WTC11 (cell line): Measurements from ENCODE around the gene FLT3LG. TPM values are rescaled to one million over a fixed set of nuclear protein-coding genes. Genes with fewer than 3 reads are reported as not detected.

ENCODE experiments used
- ATAC-seq: fragments of 200-7000 bp; cut with Tn5 transposase; 2 replicates; pipeline ENCODE4 v1.10.0; 2021; ENCODE audit warnings: mild to moderate bottlenecking, moderate library complexity
- CTCF ChIA-PET: fragments of 300-600 bp; sonication (Branson Sonifier 250); formaldehyde crosslinking; loops from one replicate; lab custom pipeline; 2021; ENCODE audit warnings: antibody characterized with exemption; lab: Charles Lee
- POLR2A ChIA-PET: fragments of 350-600 bp; sonication (Branson Sonifier 250); formaldehyde crosslinking; loops from one replicate; lab custom pipeline; 2021; ENCODE audit warnings: antibody characterized with exemption; lab: Charles Lee
- DNase-seq: peaks from one replicate; pipeline ENCODE4 v3.0.0; 2021; ENCODE audit warnings: low spot score
- H3K27ac Mint-ChIP-seq: 2 replicates; pipeline ENCODE4 v1.8.0; 2021; ENCODE audit warnings: mixed read lengths
- H3K27me3 Mint-ChIP-seq: 2 replicates; pipeline ENCODE4 v1.8.0; 2021; ENCODE audit warnings: low read depth, mild to moderate bottlenecking, moderate library complexity, mixed read lengths
- H3K36me3 Mint-ChIP-seq: 2 replicates; pipeline ENCODE4 v1.8.0; 2021; ENCODE audit warnings: mixed read lengths
- H3K4me1 Mint-ChIP-seq: 2 replicates; pipeline ENCODE4 v1.8.0; 2022; ENCODE audit warnings: mixed read lengths
- H3K4me3 Mint-ChIP-seq: 2 replicates; pipeline ENCODE4 v1.8.0; 2021; ENCODE audit warnings: mild to moderate bottlenecking, moderate library complexity, mixed read lengths
- H3K9me3 Mint-ChIP-seq: 2 replicates; pipeline ENCODE4 v1.8.0; 2021; ENCODE audit warnings: mixed read lengths
- E2F5 ChIP-seq: sonication (generic); formaldehyde crosslinking; IDR thresholded peaks from 2 replicates; pipeline ENCODE4 v1.8.1; 2022; ENCODE audit warnings: mild to moderate bottlenecking, moderate library complexity, missing genetic modification reagents
- GABPB1 ChIP-seq: sonication (generic); formaldehyde crosslinking; IDR thresholded peaks from 2 replicates; pipeline ENCODE4 v1.8.1; 2023; ENCODE audit warnings: mild to moderate bottlenecking, missing genetic modification reagents
- NFATC4 ChIP-seq: fragments of 250-450 bp; sonication (Bioruptor Pico); IDR thresholded peaks from 2 replicates; pipeline ENCODE4 v1.9.0; 2021; ENCODE audit warnings: mild to moderate bottlenecking
- NFYB ChIP-seq: sonication (generic); formaldehyde crosslinking; conservative IDR thresholded peaks from 2 replicates; pipeline ENCODE4 v1.8.0; 2022; ENCODE audit warnings: low read depth, missing genetic modification reagents
- NR3C1 ChIP-seq: sonication (generic); formaldehyde crosslinking; conservative IDR thresholded peaks from 2 replicates; pipeline ENCODE4 v1.8.1; 2023; ENCODE audit warnings: low read depth, mild to moderate bottlenecking, missing genetic modification reagents
- PRRX2 ChIP-seq: fragments of 250-450 bp; sonication (Bioruptor Pico); IDR thresholded peaks from 2 replicates; pipeline ENCODE4 v1.8.0; 2021; ENCODE audit warnings: mild to moderate bottlenecking
- SOX15 ChIP-seq: fragments of 250-450 bp; sonication (Bioruptor Pico); IDR thresholded peaks from 2 replicates; pipeline ENCODE4 v1.9.0; 2021; ENCODE audit warnings: mild to moderate bottlenecking
- SP1 ChIP-seq: sonication (generic); formaldehyde crosslinking; conservative IDR thresholded peaks from 2 replicates; pipeline ENCODE4 v1.8.1; 2022; ENCODE audit warnings: missing genetic modification reagents
- TEAD4 ChIP-seq: sonication (generic); formaldehyde crosslinking; IDR thresholded peaks from 2 replicates; pipeline ENCODE4 v1.8.0; 2022; ENCODE audit warnings: mild to moderate bottlenecking, missing genetic modification reagents
- ZSCAN18 ChIP-seq: fragments of 250-450 bp; sonication (Bioruptor Pico); IDR thresholded peaks from 2 replicates; pipeline ENCODE4 v2.1.2; 2022; ENCODE audit warnings: mild to moderate bottlenecking, moderate library complexity
- total RNA-seq: library from RNA; stranded (reverse); gene quantifications from 3 replicates; pipeline ENCODE4 v1.2.3, GENCODE V29; 2021
- TF ChIP-seq, protein P1 (sequence below): fragments of 200-600 bp; IDR thresholded peaks from 2 replicates; pipeline ENCODE4 v1.8.0; 2022; ENCODE audit warnings: antibody characterized with exemption
- TF ChIP-seq, protein P2 (sequence below): sonication (generic); formaldehyde crosslinking; IDR thresholded peaks from 2 replicates; pipeline ENCODE4 v1.8.0; 2023; ENCODE audit warnings: missing genetic modification reagents, mild to moderate bottlenecking, borderline replicate concordance
- TF ChIP-seq, protein P3 (sequence below): sonication (generic); formaldehyde crosslinking; IDR thresholded peaks from 2 replicates; pipeline ENCODE4 v1.8.0; 2022; ENCODE audit warnings: mild to moderate bottlenecking, missing genetic modification reagents
- TF ChIP-seq, protein P4 (sequence below): sonication (generic); formaldehyde crosslinking; IDR thresholded peaks from 2 replicates; pipeline ENCODE4 v1.8.1; 2023; ENCODE audit warnings: mild to moderate bottlenecking, missing genetic modification reagents, moderate library complexity
- TF ChIP-seq, protein P5 (sequence below): sonication (generic); formaldehyde crosslinking; IDR thresholded peaks from 2 replicates; pipeline ENCODE4 v1.8.1; 2023; ENCODE audit warnings: mild to moderate bottlenecking, missing genetic modification reagents

The FLT3LG gene
- total RNA-seq, 1 experiment from 2014 or later, result 2.9 TPM

DNA sequence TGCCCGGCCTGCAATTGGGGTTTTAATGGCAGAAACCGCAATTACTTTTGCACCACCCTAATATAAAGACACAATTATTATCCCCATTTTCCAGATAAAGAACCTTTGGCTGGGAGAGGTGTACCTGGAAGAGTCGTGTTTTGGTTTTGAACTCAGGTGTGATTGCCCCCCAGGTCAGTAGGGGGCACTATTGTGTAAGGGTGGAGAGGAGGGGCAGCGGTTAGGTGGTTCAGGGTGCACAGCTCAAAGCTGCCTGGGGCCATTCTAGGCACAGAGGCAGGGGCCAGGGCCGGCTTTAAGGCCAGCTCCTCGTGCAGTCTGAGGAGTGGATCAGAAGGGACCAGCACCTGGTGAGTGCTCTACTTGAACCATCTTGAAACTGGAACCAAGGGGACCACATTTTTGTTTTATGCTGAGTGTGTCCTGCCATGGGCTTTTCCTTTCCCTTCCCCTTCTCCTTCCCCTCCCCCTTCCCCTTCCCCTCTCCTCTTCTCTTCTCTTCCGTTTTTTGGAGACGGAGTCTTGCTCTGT is 32.6 kb downstream of the FLT3LG start:
- no peak for TF ChIP-seq E2F5 (CRISPR knock-in tag)
- TF ChIP-seq, protein P1, sequence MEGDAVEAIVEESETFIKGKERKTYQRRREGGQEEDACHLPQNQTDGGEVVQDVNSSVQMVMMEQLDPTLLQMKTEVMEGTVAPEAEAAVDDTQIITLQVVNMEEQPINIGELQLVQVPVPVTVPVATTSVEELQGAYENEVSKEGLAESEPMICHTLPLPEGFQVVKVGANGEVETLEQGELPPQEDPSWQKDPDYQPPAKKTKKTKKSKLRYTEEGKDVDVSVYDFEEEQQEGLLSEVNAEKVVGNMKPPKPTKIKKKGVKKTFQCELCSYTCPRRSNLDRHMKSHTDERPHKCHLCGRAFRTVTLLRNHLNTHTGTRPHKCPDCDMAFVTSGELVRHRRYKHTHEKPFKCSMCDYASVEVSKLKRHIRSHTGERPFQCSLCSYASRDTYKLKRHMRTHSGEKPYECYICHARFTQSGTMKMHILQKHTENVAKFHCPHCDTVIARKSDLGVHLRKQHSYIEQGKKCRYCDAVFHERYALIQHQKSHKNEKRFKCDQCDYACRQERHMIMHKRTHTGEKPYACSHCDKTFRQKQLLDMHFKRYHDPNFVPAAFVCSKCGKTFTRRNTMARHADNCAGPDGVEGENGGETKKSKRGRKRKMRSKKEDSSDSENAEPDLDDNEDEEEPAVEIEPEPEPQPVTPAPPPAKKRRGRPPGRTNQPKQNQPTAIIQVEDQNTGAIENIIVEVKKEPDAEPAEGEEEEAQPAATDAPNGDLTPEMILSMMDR, result peak; percentile 88
- DNase-seq (peak; percentile 89), ATAC-seq (peak; percentile 90)
- H3K9me3 Mint-ChIP-seq, result no peaks in the 10 kb centered on the region
- H3K27ac Mint-ChIP-seq, result no peak overlapping the region
- no peaks in the 10 kb centered on the region for H3K36me3 Mint-ChIP-seq
- H3K4me3 Mint-ChIP-seq, result peak overlapping the region; percentile 35; the same call in 1 of the 2 replicates
- ChIA-PET CTCF (interaction anchor here (0.6 to 3.0 kb wide), 25 partner anchors 11 to 296 kb away, joined by 3 to 58 read pairs (median 4); partner anchors contain the start of genes NOSIP, PRMT1, PRRG2 and RCN3), POLR2A (interaction anchor here (1.2 kb wide), 1 partner anchor 30 kb away, joined by 3 read pairs; no protein-coding TSS in a partner anchor)
- H3K4me1 Mint-ChIP-seq, result peaks cover 9% of the 10 kb centered on the region
- H3K27me3 Mint-ChIP-seq, result no peaks in the 10 kb centered on the region; the same call in 1 of the 2 replicates

GRCh38 chr19:49507803-49508494 is 33.9 kb downstream of the FLT3LG start:
- H3K9me3 Mint-ChIP-seq, result no peaks in the 10 kb centered on the region
- H3K36me3 Mint-ChIP-seq, result no peaks in the 10 kb centered on the region
- DNase-seq (no peak), ATAC-seq (no peak)
- H3K27me3 Mint-ChIP-seq, result no peaks in the 10 kb centered on the region; the same call in 1 of the 2 replicates
- CTCF ChIA-PET, result interaction anchor here (0.8 to 1.9 kb wide), 4 partner anchors 20 to 62 kb away, joined by 4 to 23 read pairs (median 11); partner anchors contain the start of gene RCN3
- no peak overlapping the region for H3K4me3 Mint-ChIP-seq
- TF ChIP-seq NFYB, result no peak
- TF ChIP-seq, all 79 proteins: peak for 0
- POLR2A ChIA-PET, result interaction anchor here (0.6 to 0.7 kb wide), 2 partner anchors 54 to 330 kb away, joined by 3 to 6 read pairs; no protein-coding TSS in a partner anchor
- Mint-ChIP-seq H3K27ac (peak overlapping the region; percentile 9; the same call in 1 of the 2 replicates), H3K4me1 (peaks cover 18% of the 10 kb centered on the region)

- H3K9me3 Mint-ChIP-seq, result no peaks in the 10 kb centered on the region
- CTCF ChIA-PET, result interaction anchor here (0.7 to 3.3 kb wide), 8 partner anchors 12 to 60 kb away, joined by 3 to 40 read pairs (median 4); partner anchors contain the start of genes ALDH16A1 and RCN3
- H3K36me3 Mint-ChIP-seq, result peaks cover 6% of the 10 kb centered on the region
- ATAC-seq (peak; percentile 74), DNase-seq (peak; percentile 65)
- peak overlapping the region; percentile 79 for H3K4me3 Mint-ChIP-seq
- 0 out of 2 replicates have a peak overlapping the region, but pooled peaks have one; percentile 74 for H3K27ac Mint-ChIP-seq
- H3K27me3 Mint-ChIP-seq, result no peaks in the 10 kb centered on the region
- POLR2A ChIA-PET, result interaction anchor here (0.5 to 1.7 kb wide), 6 partner anchors 15 to 56 kb away, joined by 3 to 4 read pairs (median 4); partner anchors contain the start of genes RCN3 and RPS11
- peaks cover 28% of the 10 kb centered on the region for H3K4me1 Mint-ChIP-seq
- no peak for TF ChIP-seq GABPB1 (CRISPR knock-in tag)
- TF ChIP-seq SOX15 (CRISPR knock-in tag), result no peak
- TF ChIP-seq TEAD4 (CRISPR knock-in tag), result no peak
- TF ChIP-seq, protein P2, sequence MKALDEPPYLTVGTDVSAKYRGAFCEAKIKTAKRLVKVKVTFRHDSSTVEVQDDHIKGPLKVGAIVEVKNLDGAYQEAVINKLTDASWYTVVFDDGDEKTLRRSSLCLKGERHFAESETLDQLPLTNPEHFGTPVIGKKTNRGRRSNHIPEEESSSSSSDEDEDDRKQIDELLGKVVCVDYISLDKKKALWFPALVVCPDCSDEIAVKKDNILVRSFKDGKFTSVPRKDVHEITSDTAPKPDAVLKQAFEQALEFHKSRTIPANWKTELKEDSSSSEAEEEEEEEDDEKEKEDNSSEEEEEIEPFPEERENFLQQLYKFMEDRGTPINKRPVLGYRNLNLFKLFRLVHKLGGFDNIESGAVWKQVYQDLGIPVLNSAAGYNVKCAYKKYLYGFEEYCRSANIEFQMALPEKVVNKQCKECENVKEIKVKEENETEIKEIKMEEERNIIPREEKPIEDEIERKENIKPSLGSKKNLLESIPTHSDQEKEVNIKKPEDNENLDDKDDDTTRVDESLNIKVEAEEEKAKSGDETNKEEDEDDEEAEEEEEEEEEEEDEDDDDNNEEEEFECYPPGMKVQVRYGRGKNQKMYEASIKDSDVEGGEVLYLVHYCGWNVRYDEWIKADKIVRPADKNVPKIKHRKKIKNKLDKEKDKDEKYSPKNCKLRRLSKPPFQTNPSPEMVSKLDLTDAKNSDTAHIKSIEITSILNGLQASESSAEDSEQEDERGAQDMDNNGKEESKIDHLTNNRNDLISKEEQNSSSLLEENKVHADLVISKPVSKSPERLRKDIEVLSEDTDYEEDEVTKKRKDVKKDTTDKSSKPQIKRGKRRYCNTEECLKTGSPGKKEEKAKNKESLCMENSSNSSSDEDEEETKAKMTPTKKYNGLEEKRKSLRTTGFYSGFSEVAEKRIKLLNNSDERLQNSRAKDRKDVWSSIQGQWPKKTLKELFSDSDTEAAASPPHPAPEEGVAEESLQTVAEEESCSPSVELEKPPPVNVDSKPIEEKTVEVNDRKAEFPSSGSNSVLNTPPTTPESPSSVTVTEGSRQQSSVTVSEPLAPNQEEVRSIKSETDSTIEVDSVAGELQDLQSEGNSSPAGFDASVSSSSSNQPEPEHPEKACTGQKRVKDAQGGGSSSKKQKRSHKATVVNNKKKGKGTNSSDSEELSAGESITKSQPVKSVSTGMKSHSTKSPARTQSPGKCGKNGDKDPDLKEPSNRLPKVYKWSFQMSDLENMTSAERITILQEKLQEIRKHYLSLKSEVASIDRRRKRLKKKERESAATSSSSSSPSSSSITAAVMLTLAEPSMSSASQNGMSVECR (CRISPR knock-in tag), result no peak
- TF ChIP-seq, protein P3, sequence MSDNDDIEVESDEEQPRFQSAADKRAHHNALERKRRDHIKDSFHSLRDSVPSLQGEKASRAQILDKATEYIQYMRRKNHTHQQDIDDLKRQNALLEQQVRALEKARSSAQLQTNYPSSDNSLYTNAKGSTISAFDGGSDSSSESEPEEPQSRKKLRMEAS (CRISPR knock-in tag), result peak; percentile 37; the same call in 1 of the 2 replicates
- no peak for TF ChIP-seq NFATC4
- TF ChIP-seq SP1, result peak; percentile 55
- no peak for TF ChIP-seq ZSCAN18
- TF ChIP-seq NR3C1 (CRISPR knock-in tag), result 0 out of 2 replicates have a peak, but pooled peaks have one; percentile 56
- no peak for TF ChIP-seq PRRX2
- TF ChIP-seq, protein P4, sequence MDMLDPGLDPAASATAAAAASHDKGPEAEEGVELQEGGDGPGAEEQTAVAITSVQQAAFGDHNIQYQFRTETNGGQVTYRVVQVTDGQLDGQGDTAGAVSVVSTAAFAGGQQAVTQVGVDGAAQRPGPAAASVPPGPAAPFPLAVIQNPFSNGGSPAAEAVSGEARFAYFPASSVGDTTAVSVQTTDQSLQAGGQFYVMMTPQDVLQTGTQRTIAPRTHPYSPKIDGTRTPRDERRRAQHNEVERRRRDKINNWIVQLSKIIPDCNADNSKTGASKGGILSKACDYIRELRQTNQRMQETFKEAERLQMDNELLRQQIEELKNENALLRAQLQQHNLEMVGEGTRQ (CRISPR knock-in tag), result peak; percentile 90
- TF ChIP-seq, protein P5, sequence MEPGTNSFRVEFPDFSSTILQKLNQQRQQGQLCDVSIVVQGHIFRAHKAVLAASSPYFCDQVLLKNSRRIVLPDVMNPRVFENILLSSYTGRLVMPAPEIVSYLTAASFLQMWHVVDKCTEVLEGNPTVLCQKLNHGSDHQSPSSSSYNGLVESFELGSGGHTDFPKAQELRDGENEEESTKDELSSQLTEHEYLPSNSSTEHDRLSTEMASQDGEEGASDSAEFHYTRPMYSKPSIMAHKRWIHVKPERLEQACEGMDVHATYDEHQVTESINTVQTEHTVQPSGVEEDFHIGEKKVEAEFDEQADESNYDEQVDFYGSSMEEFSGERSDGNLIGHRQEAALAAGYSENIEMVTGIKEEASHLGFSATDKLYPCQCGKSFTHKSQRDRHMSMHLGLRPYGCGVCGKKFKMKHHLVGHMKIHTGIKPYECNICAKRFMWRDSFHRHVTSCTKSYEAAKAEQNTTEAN (CRISPR knock-in tag), result 0 out of 2 replicates have a peak, but pooled peaks have one; percentile 5
Observed at GRCh38 chr19:49512970-49513745, 39.1 kb downstream of the FLT3LG start.
